ENCODE data around the gene AAGAB. TPM values are rescaled to one million over a fixed set of nuclear protein-coding genes. Genes with fewer than 3 reads are reported as not detected.
"Not testable (repeated sequence)": the region's sequence is repeated elsewhere in the genome, so short reads cannot be mapped to it uniquely, and the experiment has no call there.

The AAGAB gene
- total and polyA plus RNA-seq, 5 donors from 2014 or later = 28.1 to 67.5 (median 54.3) TPM

DNA sequence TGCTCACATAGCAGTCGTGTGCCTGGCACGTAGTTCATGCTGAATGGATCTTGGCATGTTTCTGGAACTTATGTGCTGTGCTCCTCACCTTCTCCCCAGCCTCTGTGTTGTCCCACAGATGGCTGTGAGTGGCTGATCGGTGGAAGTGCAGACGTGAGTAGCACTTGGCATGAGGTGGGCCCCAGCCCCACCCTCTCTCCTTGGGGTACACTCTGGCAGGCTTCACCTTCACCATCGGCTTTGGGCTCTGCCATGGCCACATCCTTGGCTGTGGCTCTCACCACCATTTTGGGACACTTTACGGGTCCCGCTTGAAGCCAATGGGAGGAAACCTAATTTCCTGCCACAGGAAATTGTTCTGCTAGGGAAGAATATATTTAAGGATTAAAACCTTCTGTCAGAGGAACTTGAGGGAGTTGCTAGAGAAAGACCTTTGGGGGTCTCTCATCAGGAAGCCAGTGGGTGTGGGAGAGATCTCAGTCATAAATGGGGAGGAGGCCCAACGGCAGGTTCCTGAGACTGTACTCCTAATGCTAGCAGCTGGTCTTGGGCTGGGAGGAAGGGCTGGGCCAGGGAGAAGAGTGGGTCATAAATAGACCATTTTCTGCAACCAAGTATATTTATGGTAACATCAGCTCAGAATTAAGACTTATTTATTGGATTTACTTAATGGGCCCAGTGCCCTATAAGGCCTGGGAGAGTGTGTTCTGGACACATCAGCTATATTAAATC lies 96.8 kb downstream of the AAGAB start:
- H3K27ac ChIP-seq (ENCODE audit: insufficient read depth, low read length, poor library complexity, severe bottlenecking) = no peak overlapping the region
- H3K4me3 ChIP-seq (ENCODE audit: low read depth, low read length) = no peak overlapping the region

GRCh38 chr15:67156834-67157233 lies 97.6 kb downstream of the AAGAB start:
- H3K27ac ChIP-seq (ENCODE audit: insufficient read depth, low read length, poor library complexity, severe bottlenecking) = no peak overlapping the region
- H3K27me3 ChIP-seq (ENCODE audit: control insufficient read depth, insufficient read depth, low read length) = no peaks in the 10 kb centered on the region
- peak overlapping the region in 1 of 3 donors; percentile 45 for H3K27ac Mint-ChIP-seq
- H3K27me3 Mint-ChIP-seq = no peaks in the 10 kb centered on the region
- H3K36me3 Mint-ChIP-seq = peaks cover 28% of the 10 kb centered on the region
- no peak overlapping the region for H3K4me3 ChIP-seq (ENCODE audit: low read depth, low read length)
- DNase-seq = no peak
- ATAC-seq (ENCODE audit: low read depth in 2 of 2) = no peak
- H3K9me3 ChIP-seq (ENCODE audit: control insufficient read depth in 2 of 2, low read length in 2 of 2) = no peaks in the 10 kb centered on the region
- H3K4me1 ChIP-seq (ENCODE audit: control insufficient read depth, insufficient read depth, low read length, poor library complexity, severe bottlenecking) = no peaks in the 10 kb centered on the region
- peaks cover 10% of the 10 kb centered on the region for H3K36me3 ChIP-seq (ENCODE audit: control insufficient read depth, insufficient read depth, low read length)
- peaks cover 0 to 3% (median 0%) of the 10 kb centered on the region in 7 donors for H3K9me3 Mint-ChIP-seq
- H3K4me3 Mint-ChIP-seq = no peak overlapping the region
- peaks cover 25 to 61% (median 40%) of the 10 kb centered on the region in 4 donors for H3K4me1 Mint-ChIP-seq

More for the DNA sequence above, 96.8 kb downstream of the AAGAB start:
- ATAC-seq (ENCODE audit: low read depth in 2 of 2) (no peak), DNase-seq (no peak)
- H3K4me3 Mint-ChIP-seq = peak overlapping the region in 1 of 4 donors; percentile 73
- Histone ChIP-seq H3K9me3 (ENCODE audit: control insufficient read depth in 2 of 2, low read length in 2 of 2) (no peaks in the 10 kb centered on the region), H3K36me3 (ENCODE audit: control insufficient read depth, insufficient read depth, low read length) (peaks cover 8% of the 10 kb centered on the region), H3K27me3 (ENCODE audit: control insufficient read depth, insufficient read depth, low read length) (no peaks in the 10 kb centered on the region), H3K4me1 (ENCODE audit: control insufficient read depth, insufficient read depth, low read length, poor library complexity, severe bottlenecking) (no peaks in the 10 kb centered on the region)
- peaks cover 25 to 61% (median 35%) of the 10 kb centered on the region in 4 donors for H3K4me1 Mint-ChIP-seq
- no peaks in the 10 kb centered on the region for H3K27me3 Mint-ChIP-seq
- peaks cover 0 to 3% (median 0%) of the 10 kb centered on the region in 7 donors for H3K9me3 Mint-ChIP-seq
- H3K36me3 Mint-ChIP-seq = peaks cover 31% of the 10 kb centered on the region
- peak overlapping the region; percentile 2 to 66 (median 22) for H3K27ac Mint-ChIP-seq

DNA sequence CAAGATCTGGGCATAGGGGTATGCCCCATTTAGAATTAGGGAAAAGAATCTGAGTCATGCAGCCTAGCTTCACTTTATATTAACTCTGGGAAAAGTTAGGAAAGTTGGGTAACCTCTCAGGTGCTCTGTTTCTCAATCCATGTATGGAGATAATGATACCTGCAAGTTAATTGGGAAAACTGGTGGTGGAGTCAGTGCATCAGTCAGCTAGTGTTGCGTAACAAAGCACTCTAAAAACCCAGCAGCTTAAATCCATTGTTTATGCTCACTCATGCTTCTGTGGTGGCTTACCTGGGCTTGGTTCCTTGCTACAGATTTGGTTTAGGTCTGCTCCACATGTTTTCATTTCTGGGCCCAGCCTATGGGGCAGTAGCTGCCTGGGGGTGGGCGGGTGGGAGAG lies 98.0 kb downstream of the AAGAB start:
- Histone ChIP-seq H3K27me3 (ENCODE audit: control insufficient read depth, insufficient read depth, low read length) (no peaks in the 10 kb centered on the region), H3K4me1 (ENCODE audit: control insufficient read depth, insufficient read depth, low read length, poor library complexity, severe bottlenecking) (no peaks in the 10 kb centered on the region), H3K36me3 (ENCODE audit: control insufficient read depth, insufficient read depth, low read length) (peaks cover 10% of the 10 kb centered on the region), H3K9me3 (ENCODE audit: control insufficient read depth in 2 of 2, low read length in 2 of 2) (no peaks in the 10 kb centered on the region), H3K27ac (ENCODE audit: insufficient read depth, low read length, poor library complexity, severe bottlenecking) (no peak overlapping the region), H3K4me3 (ENCODE audit: low read depth, low read length) (no peak overlapping the region)
- Mint-ChIP-seq H3K36me3 (peaks cover 28% of the 10 kb centered on the region), H3K4me1 (peaks cover 24 to 61% (median 40%) of the 10 kb centered on the region in 4 donors), H3K4me3 (no peak overlapping the region), H3K9me3 (peaks cover 0 to 3% (median 0%) of the 10 kb centered on the region in 7 donors), H3K27ac (no peak overlapping the region), H3K27me3 (no peaks in the 10 kb centered on the region)
- DNase-seq (no peak), ATAC-seq (ENCODE audit: low read depth in 2 of 2) (no peak)

DNA sequence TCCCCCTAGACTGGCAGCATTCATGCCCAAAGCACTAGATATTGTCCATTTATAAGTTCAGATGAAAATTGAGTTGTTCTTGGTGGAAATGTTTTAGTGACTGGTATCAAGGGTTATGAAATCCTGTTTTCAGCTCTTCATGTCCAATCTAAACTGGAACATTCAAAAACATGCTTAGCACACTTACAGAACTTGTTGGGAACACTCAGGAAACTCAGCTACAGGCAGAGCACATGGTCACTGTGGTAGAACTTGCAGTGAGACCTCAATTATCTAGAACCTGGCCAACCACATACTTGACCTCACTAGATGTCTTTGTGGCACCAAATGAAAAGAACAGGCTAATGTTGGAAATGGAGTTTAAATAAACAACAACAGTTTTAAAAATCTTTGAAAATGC lies 100.2 kb downstream of the AAGAB start:
- Mint-ChIP-seq H3K27ac (peak overlapping the region in 2 of 3 donors; percentile 6 to 23), H3K27me3 (no peaks in the 10 kb centered on the region), H3K9me3 (peaks cover 0 to 2% (median 0%) of the 10 kb centered on the region in 7 donors), H3K4me1 (peaks cover 26 to 66% (median 44%) of the 10 kb centered on the region in 4 donors), H3K36me3 (peaks cover 28% of the 10 kb centered on the region), H3K4me3 (no peak overlapping the region)
- ATAC-seq (ENCODE audit: low read depth in 2 of 2) (no peak), DNase-seq (no peak)
- no peak overlapping the region for H3K27ac ChIP-seq (ENCODE audit: insufficient read depth, low read length, poor library complexity, severe bottlenecking)
- peaks cover 13% of the 10 kb centered on the region for H3K4me1 ChIP-seq (ENCODE audit: control insufficient read depth, insufficient read depth, low read length, poor library complexity, severe bottlenecking)
- H3K27me3 ChIP-seq (ENCODE audit: control insufficient read depth, insufficient read depth, low read length) = no peaks in the 10 kb centered on the region
- no peak overlapping the region for H3K4me3 ChIP-seq (ENCODE audit: low read depth, low read length)
- peaks cover 10% of the 10 kb centered on the region for H3K36me3 ChIP-seq (ENCODE audit: control insufficient read depth, insufficient read depth, low read length)
- H3K9me3 ChIP-seq (ENCODE audit: control insufficient read depth in 2 of 2, low read length in 2 of 2) = no peaks in the 10 kb centered on the region

- DNase-seq; ATAC-seq (ENCODE audit: low read depth in 2 of 2); H3K9me3 Mint-ChIP-seq; H3K4me3 ChIP-seq (ENCODE audit: low read depth, low read length); H3K27me3 ChIP-seq (ENCODE audit: control insufficient read depth, insufficient read depth, low read length); H3K27ac ChIP-seq (ENCODE audit: insufficient read depth, low read length, poor library complexity, severe bottlenecking); H3K27me3 Mint-ChIP-seq; H3K4me3 Mint-ChIP-seq; H3K9me3 ChIP-seq (ENCODE audit: control insufficient read depth in 2 of 2, low read length in 2 of 2): not testable (repeated sequence)
- Mint-ChIP-seq H3K4me1 (peaks cover 30 to 71% (median 54%) of the 10 kb centered on the region in 4 donors), H3K27ac (peak overlapping the region in 2 of 3 donors; percentile 29 to 77), H3K36me3 (peaks cover 28% of the 10 kb centered on the region)
- H3K36me3 ChIP-seq (ENCODE audit: control insufficient read depth, insufficient read depth, low read length) = peaks cover 10% of the 10 kb centered on the region
- peaks cover 25% of the 10 kb centered on the region for H3K4me1 ChIP-seq (ENCODE audit: control insufficient read depth, insufficient read depth, low read length, poor library complexity, severe bottlenecking)
Observed at GRCh38 chr15:67153044-67153443, 101.4 kb downstream of the AAGAB start.

- H3K27me3 Mint-ChIP-seq = no peaks in the 10 kb centered on the region
Observed at GRCh38 chr15:67152429-67152828, 102.0 kb downstream of the AAGAB start.

More at GRCh38 chr15:67152429-67152828, 102.0 kb downstream of the AAGAB start:
- Histone ChIP-seq H3K36me3 (ENCODE audit: control insufficient read depth, insufficient read depth, low read length) (peaks cover 10% of the 10 kb centered on the region), H3K27ac (ENCODE audit: insufficient read depth, low read length, poor library complexity, severe bottlenecking) (no peak overlapping the region), H3K4me3 (ENCODE audit: low read depth, low read length) (no peak overlapping the region), H3K9me3 (ENCODE audit: control insufficient read depth in 2 of 2, low read length in 2 of 2) (no peaks in the 10 kb centered on the region), H3K4me1 (ENCODE audit: control insufficient read depth, insufficient read depth, low read length, poor library complexity, severe bottlenecking) (peaks cover 31% of the 10 kb centered on the region), H3K27me3 (ENCODE audit: control insufficient read depth, insufficient read depth, low read length) (no peaks in the 10 kb centered on the region)
- DNase-seq (no peak), ATAC-seq (ENCODE audit: low read depth in 2 of 2) (no peak)
- Mint-ChIP-seq H3K27ac (peak overlapping the region in 2 of 3 donors; percentile 29 to 46), H3K4me1 (peaks cover 29 to 71% (median 54%) of the 10 kb centered on the region in 4 donors), H3K9me3 (peaks cover 0 to 2% (median 0%) of the 10 kb centered on the region in 7 donors), H3K36me3 (peaks cover 24% of the 10 kb centered on the region), H3K4me3 (peak overlapping the region in 2 of 4 donors; percentile 7 to 65)
